HG02623 (cell line): Measurements from ENCODE around the gene MYD88.
"Not testable (repeated sequence)": the region's sequence is repeated elsewhere in the genome, so short reads cannot be mapped to it uniquely, and the experiment has no call there.

Experiments used
- ATAC-seq: cut with Tn5 transposase; IDR thresholded peaks from one replicate; pipeline ENCODE4 v1.9.1; 2021; ENCODE audit warnings: moderate library complexity; ENCODE audit not compliant: unreplicated experiment

MYD88 gene

GRCh38 chr3:38141173-38141951 lies 2.9 kb downstream of the MYD88 start:
- ATAC-seq = no peak

GRCh38 chr3:38141952-38142273 lies 3.5 kb downstream of the MYD88 start:
- ATAC-seq = no peak

- ATAC-seq = no peak
These were observed 4.5 kb downstream of the MYD88 start for GRCh38 chr3:38142959-38143358.

- ATAC-seq = no peak
These were observed 5.0 kb downstream of the MYD88 start for GRCh38 chr3:38143511-38143910.

GRCh38 chr3:38146504-38146903 lies 8.0 kb downstream of the MYD88 start:
- ATAC-seq = no peak

GRCh38 chr3:38147421-38147820 lies 9.0 kb downstream of the MYD88 start:
- no peak for ATAC-seq

- ATAC-seq = no peak
These were observed 9.9 kb downstream of the MYD88 start for GRCh38 chr3:38148311-38148882.

- no peak for ATAC-seq
These were observed 11.2 kb downstream of the MYD88 start for GRCh38 chr3:38149708-38150107.

- no peak for ATAC-seq
These were observed 12.5 kb downstream of the MYD88 start for GRCh38 chr3:38150780-38151528.

- ATAC-seq = no peak
These were observed 13.3 kb downstream of the MYD88 start for GRCh38 chr3:38151667-38152265.

GRCh38 chr3:38152609-38153008 lies 14.1 kb downstream of the MYD88 start:
- ATAC-seq = no peak

- no peak for ATAC-seq
These were observed 14.8 kb downstream of the MYD88 start for GRCh38 chr3:38153221-38153620.

GRCh38 chr3:38154033-38154494 lies 15.6 kb downstream of the MYD88 start:
- ATAC-seq = no peak

- no peak for ATAC-seq
These were observed 16.3 kb downstream of the MYD88 start for GRCh38 chr3:38154625-38155255.

GRCh38 chr3:38155825-38156224 lies 17.4 kb downstream of the MYD88 start:
- no peak for ATAC-seq

GRCh38 chr3:38157117-38157516 lies 18.7 kb downstream of the MYD88 start:
- no peak for ATAC-seq

GRCh38 chr3:38157595-38157994 lies 19.1 kb downstream of the MYD88 start:
- ATAC-seq = no peak

- ATAC-seq = no peak
These were observed 20.0 kb downstream of the MYD88 start for GRCh38 chr3:38158472-38158871.

GRCh38 chr3:38160704-38161103 lies 22.2 kb downstream of the MYD88 start:
- not testable (repeated sequence) for ATAC-seq

- no peak for ATAC-seq
These were observed 24.8 kb downstream of the MYD88 start for GRCh38 chr3:38163117-38163840.
